Spleen (tissue), 11 donors: Measurements from ENCODE around the gene KCNJ6. TPM values are rescaled to one million over a fixed set of nuclear protein-coding genes. Genes with fewer than 3 reads are reported as not detected.

ENCODE experiments used
- DNase-seq: peaks from one replicate; pipeline ENCODE4 v3.0.0-alpha.2; 2020
- H3K27ac ChIP-seq, 8 donors: fragments of 200-600 bp; sonication (generic) in 7 of 8; 1 replicate in 4 of 8; 2 replicates in 4 of 8; pipeline versions ENCODE4 v1.5.0 to v1.8.0; 2016 to 2021; ENCODE audit warnings: inconsistent platforms in 4 of 8, mild to moderate bottlenecking in 4 of 8, moderate library complexity in 1 of 8
- H3K27me3 ChIP-seq, 7 donors: fragments of 200-600 bp; sonication (generic) in 6 of 7; replicated peaks in 1 of 7; 1 replicate in 4 of 7; 2 replicates in 3 of 7; pipeline versions ENCODE4 v1.5.0 to v1.8.0; 2016 to 2021; ENCODE audit warnings: inconsistent platforms in 3 of 7, mild to moderate bottlenecking in 1 of 7
- H3K36me3 ChIP-seq, 6 donors: fragments of 200-600 bp; sonication (generic) in 5 of 6; 1 replicate in 4 of 6; 2 replicates in 2 of 6; pipeline versions ENCODE4 v1.5.0 to v1.8.0; 2016 to 2021; ENCODE audit warnings: inconsistent platforms in 2 of 6
- H3K4me1 ChIP-seq, 6 donors: fragments of 200-600 bp; sonication (generic) in 5 of 6; 1 replicate in 3 of 6; 2 replicates in 3 of 6; pipeline versions ENCODE4 v1.5.0 to v1.8.0; 2016 to 2021; ENCODE audit warnings: inconsistent platforms in 3 of 6
- H3K4me3 ChIP-seq, 8 donors: fragments of 200-600 bp; sonication (generic) in 7 of 8; 1 replicate in 4 of 8; 2 replicates in 4 of 8; pipeline versions ENCODE4 v1.5.0 to v1.8.0; 2016 to 2021; ENCODE audit warnings: inconsistent platforms in 4 of 8, mild to moderate bottlenecking in 4 of 8, moderate library complexity in 2 of 8
- H3K9me3 ChIP-seq, 8 donors: fragments of 200-600 bp; sonication (generic) in 7 of 8; 1 replicate in 4 of 8; 2 replicates in 4 of 8; pipeline versions ENCODE4 v1.5.0 to v1.8.0; 2016 to 2021; ENCODE audit warnings: inconsistent platforms in 4 of 8
- POLR2A ChIP-seq, 3 donors: fragments of 450-650 bp; IDR thresholded peaks; one replicate each; pipeline ENCODE4 v1.5.1; 2017; ENCODE audit warnings: antibody characterized with exemption in 3 of 3, mild to moderate bottlenecking in 1 of 3
- POLR2AphosphoS5 ChIP-seq, 3 donors: sonication (generic); formaldehyde crosslinking; IDR thresholded peaks; one replicate each; pipeline ENCODE4 v1.5.1; 2017; ENCODE audit warnings: antibody characterized with exemption in 3 of 3
- WGBS, 5 donors: extraction: QIAGEN DNeasy Blood & Tissue Kit in 3 of 5; methylation state at CpG; one replicate each; pipeline versions ENCODE4 v1.1.5 to v1.1.7; 2013 to 2018; 5-methylcytosine and 5-hydroxymethylcytosine counted together
- intact Hi-C: fragments of 100-400 bp; cut with DNase I; formaldehyde crosslinking; loops from one replicate; pipeline ENCODE4 v1.15.0; 2023; ENCODE audit warnings: low total_unique reads
- polyA plus RNA-seq, 3 donors: library from polyadenylated mRNA; stranded (reverse); fragments of 200-250 nt; gene quantifications; one replicate each; pipeline ENCODE4 v1.2.1, GENCODE V29; 2013
- total RNA-seq, 7 donors: library from RNA; depleted of rRNA in 3 of 7; stranded (reverse); fragments of >200 nt in 3 of 7; fragmentation: NEBNext Ultra II Directional in 4 of 7; extraction: Animal tissue kit (Norgen Biotek cat#: 25700) in 4 of 7; gene quantifications; one replicate each; pipeline versions ENCODE4 v1.1.0 to v1.2.1, GENCODE V29; 2016 to 2021
- TF ChIP-seq, protein P1 (sequence below), 11 experiments: fragments of 200-600 bp in 7 of 11; fragments of 450-650 bp in 4 of 11; sonication (generic) in 4 of 11; IDR thresholded peaks in 8 of 11; conservative IDR thresholded peaks in 3 of 11; 1 replicate in 7 of 11; 2 replicates in 4 of 11; pipeline versions ENCODE4 v1.4.0 to v1.8.0; 2016 to 2021; ENCODE audit warnings: antibody characterized with exemption in 11 of 11, inconsistent platforms in 4 of 11, mild to moderate bottlenecking in 1 of 11
- donor health status: healthy with polysubstance abuse.
- donor health status: DM: no; HTN: no; CAD: no; lungs with moderate emphysema.
- donor health status: DM: no; HTN: no; CAD: no.
- donor health status: Bipolar disorder and iron deficiency.
- donor health status: healthy.
- donor health status: DM: no; HTN: no; CAD: no.
- donor health status: DM: yes; HTN: yes; CAD: no.

KCNJ6 gene
- total and polyA plus RNA-seq, 10 donors, result under 0.01 to 0.36 (median 0.10) TPM; not detected in 6

GRCh38 chr21:37871121-37871862 lies 45.0 kb downstream of the KCNJ6 start:
- TF ChIP-seq, protein P1, sequence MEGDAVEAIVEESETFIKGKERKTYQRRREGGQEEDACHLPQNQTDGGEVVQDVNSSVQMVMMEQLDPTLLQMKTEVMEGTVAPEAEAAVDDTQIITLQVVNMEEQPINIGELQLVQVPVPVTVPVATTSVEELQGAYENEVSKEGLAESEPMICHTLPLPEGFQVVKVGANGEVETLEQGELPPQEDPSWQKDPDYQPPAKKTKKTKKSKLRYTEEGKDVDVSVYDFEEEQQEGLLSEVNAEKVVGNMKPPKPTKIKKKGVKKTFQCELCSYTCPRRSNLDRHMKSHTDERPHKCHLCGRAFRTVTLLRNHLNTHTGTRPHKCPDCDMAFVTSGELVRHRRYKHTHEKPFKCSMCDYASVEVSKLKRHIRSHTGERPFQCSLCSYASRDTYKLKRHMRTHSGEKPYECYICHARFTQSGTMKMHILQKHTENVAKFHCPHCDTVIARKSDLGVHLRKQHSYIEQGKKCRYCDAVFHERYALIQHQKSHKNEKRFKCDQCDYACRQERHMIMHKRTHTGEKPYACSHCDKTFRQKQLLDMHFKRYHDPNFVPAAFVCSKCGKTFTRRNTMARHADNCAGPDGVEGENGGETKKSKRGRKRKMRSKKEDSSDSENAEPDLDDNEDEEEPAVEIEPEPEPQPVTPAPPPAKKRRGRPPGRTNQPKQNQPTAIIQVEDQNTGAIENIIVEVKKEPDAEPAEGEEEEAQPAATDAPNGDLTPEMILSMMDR (IDR thresholded peaks at IDR 0.05 in 8 of 11, conservative IDR thresholded peaks at IDR 0.05 in 3 of 11), result no peak
- TF ChIP-seq POLR2AphosphoS5 (IDR thresholded peaks at IDR 0.05) (no peak), POLR2A (IDR thresholded peaks at IDR 0.05) (no peak)
- H3K36me3 ChIP-seq, result no peaks in the 10 kb centered on the region
- peaks cover 0 to 1% (median 0%) of the 10 kb centered on the region in 6 donors for H3K4me1 ChIP-seq
- no peak for DNase-seq
- intact Hi-C loops, result no loop called here
- H3K9me3 ChIP-seq, result no peaks in the 10 kb centered on the region
- no peaks in the 10 kb centered on the region for H3K27me3 ChIP-seq
- no peak overlapping the region for H3K4me3 ChIP-seq
- H3K27ac ChIP-seq, result no peak overlapping the region
- WGBS, 5 donors, result 77 to 85% (median 81%) methylated on average over 8 of the region's 8 CpGs

DNA sequence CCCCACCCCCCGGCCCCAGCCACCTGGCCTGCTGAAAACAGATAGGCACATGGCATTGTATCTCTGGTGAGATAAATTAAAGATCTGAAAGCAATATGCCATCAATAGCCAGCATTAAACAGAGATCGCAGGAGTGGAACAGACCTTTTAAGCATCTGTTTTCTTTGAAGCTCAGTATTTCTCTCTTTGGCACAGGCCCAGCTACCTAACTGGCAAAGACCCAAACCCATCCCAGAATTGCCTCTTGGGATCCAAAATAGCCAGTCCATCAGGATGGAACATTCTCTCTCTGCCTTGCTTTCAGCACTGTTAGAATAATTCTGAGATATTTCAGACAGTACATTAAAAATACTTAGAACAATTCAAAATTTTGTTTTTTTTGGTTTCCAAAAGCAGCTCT lies 46.0 kb downstream of the KCNJ6 start:
- H3K9me3 ChIP-seq, result no peaks in the 10 kb centered on the region
- no peaks in the 10 kb centered on the region for H3K27me3 ChIP-seq
- DNase-seq, result no peak
- no peaks in the 10 kb centered on the region for H3K36me3 ChIP-seq
- H3K4me3 ChIP-seq, result no peak overlapping the region
- TF ChIP-seq, protein P1 (IDR thresholded peaks at IDR 0.05 in 8 of 11, conservative IDR thresholded peaks at IDR 0.05 in 3 of 11), result no peak
- TF ChIP-seq POLR2AphosphoS5 (IDR thresholded peaks at IDR 0.05) (no peak), POLR2A (IDR thresholded peaks at IDR 0.05) (no peak)
- intact Hi-C loops, result no loop called here
- 65 to 98% (median 79%) methylated on average over 2 of the region's 2 CpGs for WGBS, 5 donors
- H3K27ac ChIP-seq, result no peak overlapping the region
- H3K4me1 ChIP-seq, result peaks cover 0 to 10% (median 0%) of the 10 kb centered on the region in 6 donors

DNA sequence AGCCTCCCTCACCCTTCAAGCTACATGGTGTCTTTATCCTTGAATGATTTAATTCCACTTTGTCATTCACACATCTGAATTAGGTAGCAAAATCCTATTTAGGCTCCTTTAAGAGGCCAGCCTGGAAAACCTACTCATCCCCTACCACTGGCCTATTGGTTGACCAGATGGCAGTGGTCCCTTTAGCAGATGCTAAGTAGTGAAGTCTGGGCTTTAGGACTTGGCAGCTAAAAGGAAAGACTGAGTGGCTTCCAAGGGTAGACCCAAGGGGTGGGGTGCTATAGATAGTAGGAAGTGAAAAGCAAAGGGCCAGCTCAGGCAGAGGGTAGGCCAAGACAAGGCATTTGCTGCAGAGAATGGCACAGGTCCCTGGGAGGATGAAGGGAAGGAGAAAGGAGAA lies 46.6 kb downstream of the KCNJ6 start:
- DNase-seq, result no peak
- TF ChIP-seq POLR2A (IDR thresholded peaks at IDR 0.05) (no peak), POLR2AphosphoS5 (IDR thresholded peaks at IDR 0.05) (no peak)
- H3K36me3 ChIP-seq, result no peaks in the 10 kb centered on the region
- H3K4me3 ChIP-seq, result no peak overlapping the region
- H3K9me3 ChIP-seq, result no peaks in the 10 kb centered on the region
- no peak overlapping the region for H3K27ac ChIP-seq
- peaks cover 0 to 14% (median 0%) of the 10 kb centered on the region in 6 donors for H3K4me1 ChIP-seq
- no peaks in the 10 kb centered on the region for H3K27me3 ChIP-seq
- intact Hi-C loops, result no loop called here

GRCh38 chr21:37868446-37869295 lies 47.6 kb downstream of the KCNJ6 start:
- intact Hi-C loops, result no loop called here
- no peaks in the 10 kb centered on the region for H3K36me3 ChIP-seq
- H3K9me3 ChIP-seq, result no peaks in the 10 kb centered on the region
- peaks cover 0 to 14% (median 0%) of the 10 kb centered on the region in 6 donors for H3K4me1 ChIP-seq
- H3K27me3 ChIP-seq, result no peaks in the 10 kb centered on the region
- DNase-seq, result no peak
- no peak for TF ChIP-seq POLR2AphosphoS5 (IDR thresholded peaks at IDR 0.05)
- TF ChIP-seq, protein P1 (IDR thresholded peaks at IDR 0.05 in 8 of 11, conservative IDR thresholded peaks at IDR 0.05 in 3 of 11), result no peak
- TF ChIP-seq POLR2A (IDR thresholded peaks at IDR 0.05), result no peak
- H3K27ac ChIP-seq, result no peak overlapping the region
- 76 to 88% (median 87%) methylated on average over 11 of the region's 11 CpGs for WGBS, 5 donors
- H3K4me3 ChIP-seq, result no peak overlapping the region
